ENCODE measurements around the gene ATXN2.

GRCh38 chr12:111505601-111506036 is 93.5 kb downstream of the ATXN2 start:
- no peak for TF ChIP-seq CTCF (IDR thresholded peaks at IDR 0.05 in 4 of 5, conservative IDR thresholded peaks at IDR 0.05 in 1 of 5)
- no peak for TF ChIP-seq POLR2A (IDR thresholded peaks at IDR 0.05)
